OCI-LY7 (cell line): Measurements from ENCODE around the gene TPSD1. TPM values are rescaled to one million over a fixed set of nuclear protein-coding genes. Genes with fewer than 3 reads are reported as not detected.

ENCODE experiments used
- BruUV-seq: library from RNA; stranded (reverse); fragments of 400-500 nt; replicated peaks from 2 replicates; lab custom pipeline; 2021; lab: Mats Ljungman, UMichigan
- CTCF ChIA-PET: fragments of 300-600 bp; sonication (Branson Sonifier 250); formaldehyde crosslinking; loops from one replicate; lab custom pipeline; 2022; ENCODE audit warnings: antibody characterized with exemption; ENCODE audit not compliant: unreplicated experiment; lab: Charles Lee
- POLR2A ChIA-PET: fragments of 300-600 bp; sonication (Branson Sonifier 250); formaldehyde crosslinking; loops from one replicate; lab custom pipeline; 2022; ENCODE audit warnings: antibody characterized with exemption; lab: Charles Lee
- DNase-seq: peaks from one replicate; pipeline ENCODE4 v3.0.0-alpha.2; 2015; ENCODE audit warnings: low spot score
- H2AFZ ChIP-seq: fragments of 200-600 bp; sonication (generic), shearing (Covaris generic); 2 replicates; pipeline ENCODE4 v1.6.1; 2014; ENCODE audit warnings: mild to moderate bottlenecking, antibody characterized with exemption, low read length, moderate library complexity
- H3K27ac ChIP-seq: fragments of 200-600 bp; sonication (generic); 2 replicates; pipeline ENCODE4 v1.5.1; 2014; ENCODE audit warnings: mixed run types, low read depth, mild to moderate bottlenecking, moderate library complexity, low read length, inconsistent platforms; ENCODE audit not compliant: poor library complexity, severe bottlenecking
- H3K36me3 ChIP-seq: fragments of 200-600 bp; sonication (generic); 2 replicates; pipeline ENCODE4 v1.6.1; 2014; ENCODE audit warnings: mild to moderate bottlenecking, antibody characterized with exemption, low read length, moderate library complexity, mixed read lengths; ENCODE audit not compliant: insufficient read depth
- H3K4me1 ChIP-seq: fragments of 200-600 bp; sonication (generic); 2 replicates; pipeline ENCODE4 v1.5.1; 2014; ENCODE audit warnings: mild to moderate bottlenecking, low read length; ENCODE audit not compliant: insufficient read depth, poor library complexity, severe bottlenecking
- H3K4me2 ChIP-seq: fragments of 200-600 bp; sonication (generic); 2 replicates; pipeline ENCODE4 v1.6.1; 2014; ENCODE audit warnings: mild to moderate bottlenecking, low read length
- H3K4me3 ChIP-seq: fragments of 200-600 bp; sonication (generic); 2 replicates; pipeline ENCODE4 v1.5.1; 2014; ENCODE audit warnings: mild to moderate bottlenecking, low read depth, low read length; ENCODE audit not compliant: poor library complexity, severe bottlenecking
- H3K79me2 ChIP-seq: fragments of 200-600 bp; sonication (generic); 2 replicates; pipeline ENCODE4 v1.6.1; 2016; ENCODE audit warnings: low read depth, mild to moderate bottlenecking, low read length, moderate library complexity, mixed read lengths; ENCODE audit not compliant: insufficient read depth
- H3K9me2 ChIP-seq: fragments of 200-600 bp; sonication (generic); 2 replicates; pipeline ENCODE4 v1.6.1; 2016; ENCODE audit warnings: mild to moderate bottlenecking, low read length, mixed read lengths; ENCODE audit not compliant: insufficient read depth
- H3K9me3 ChIP-seq: fragments of 200-600 bp; sonication (generic); 2 replicates; pipeline ENCODE4 v1.6.1; 2014; ENCODE audit warnings: mild to moderate bottlenecking, mixed run types, low read length, mixed read lengths
- H4K20me1 ChIP-seq: fragments of 200-600 bp; sonication (generic); 2 replicates; pipeline ENCODE4 v1.6.1; 2014; ENCODE audit warnings: mild to moderate bottlenecking, antibody characterized with exemption, low read length, moderate library complexity, mixed read lengths; ENCODE audit not compliant: insufficient read depth
- CTCF ChIP-seq: fragments of 200-600 bp; sonication (generic); conservative IDR thresholded peaks from 2 replicates; pipeline ENCODE4 v1.5.1; 2014; ENCODE audit warnings: mild to moderate bottlenecking, antibody characterized with exemption, low read length, moderate library complexity, mixed read lengths
- EZH2phosphoT487 ChIP-seq: fragments of 200-600 bp; sonication (generic); IDR thresholded peaks from 2 replicates; pipeline ENCODE4 v1.6.1; 2018; ENCODE audit warnings: low read depth, borderline replicate concordance, mild to moderate bottlenecking, mixed run types, antibody characterized with exemption, low read length, moderate library complexity, mixed read lengths
- intact Hi-C: fragments of 100-400 bp; cut with micrococcal nuclease; formaldehyde crosslinking; loops from one replicate; pipeline ENCODE4 v1.10.0; 2022; ENCODE audit not compliant: unreplicated experiment
- total RNA-seq, 2 experiments: library from RNA; depleted of rRNA in 1 of 2; stranded (reverse); fragments of >200 nt in 1 of 2; shearing (Covaris generic) in 1 of 2; gene quantifications; 2 replicates each; pipeline ENCODE4 v1.2.3, GENCODE V29; 2014 to 2022

The TPSD1 gene
- total RNA-seq, 2 experiments from 2014 or later, result not detected

GRCh38 chr16:1213796-1214372 lies 42.0 kb upstream of the TPSD1 start:
- Histone ChIP-seq H3K9me3 (no peaks in the 10 kb centered on the region), H3K79me2 (no peaks in the 10 kb centered on the region), H4K20me1 (no peaks in the 10 kb centered on the region), H3K4me2 (no peak overlapping the region), H3K27ac (no peak overlapping the region), H3K9me2 (no peaks in the 10 kb centered on the region), H2AFZ (no peak overlapping the region), H3K4me1 (no peaks in the 10 kb centered on the region), H3K36me3 (no peaks in the 10 kb centered on the region), H3K4me3 (no peak overlapping the region)
- ChIA-PET CTCF (no interaction called here), POLR2A (no interaction called here)
- TF ChIP-seq EZH2phosphoT487, result no peak
- no peak for TF ChIP-seq CTCF
- no peak for DNase-seq
- BruUV-seq, result no TSS peak
- intact Hi-C loops, result no loop called here

- Histone ChIP-seq H3K36me3 (no peaks in the 10 kb centered on the region), H3K4me1 (no peaks in the 10 kb centered on the region), H3K9me2 (no peaks in the 10 kb centered on the region), H3K4me3 (no peak overlapping the region), H4K20me1 (no peaks in the 10 kb centered on the region), H3K9me3 (no peaks in the 10 kb centered on the region), H2AFZ (no peak overlapping the region), H3K4me2 (no peak overlapping the region), H3K79me2 (no peaks in the 10 kb centered on the region), H3K27ac (no peak overlapping the region)
- ChIA-PET POLR2A (no interaction called here), CTCF (no interaction called here)
- TF ChIP-seq EZH2phosphoT487 (no peak), CTCF (no peak)
- intact Hi-C loops, result no loop called here
- no TSS peak for BruUV-seq
- no peak for DNase-seq
Observed at GRCh38 chr16:1214719-1215118, 41.1 kb upstream of the TPSD1 start.

GRCh38 chr16:1215574-1216295 lies 40.1 kb upstream of the TPSD1 start:
- Histone ChIP-seq H3K36me3 (no peaks in the 10 kb centered on the region), H3K27ac (no peak overlapping the region), H3K4me1 (no peaks in the 10 kb centered on the region), H3K4me2 (no peak overlapping the region), H4K20me1 (no peaks in the 10 kb centered on the region), H2AFZ (no peak overlapping the region), H3K9me2 (no peaks in the 10 kb centered on the region), H3K4me3 (no peak overlapping the region), H3K9me3 (no peaks in the 10 kb centered on the region), H3K79me2 (no peaks in the 10 kb centered on the region)
- ChIA-PET POLR2A (no interaction called here), CTCF (no interaction called here)
- intact Hi-C loops, result no loop called here
- DNase-seq, result no peak
- no TSS peak for BruUV-seq
- TF ChIP-seq EZH2phosphoT487 (no peak), CTCF (no peak)
